Ecto neural progenitor cell (in vitro differentiated cells): ENCODE data around the gene KCTD5.
A peak's percentile ranks its signal among the peaks of the same experiment; 100 is the strongest.

ENCODE experiments used
- DNase-seq: peaks from one replicate; pipeline ENCODE4 v3.0.0-alpha.2; 2018; ENCODE audit warnings: low spot score

KCTD5 gene

GRCh38 chr16:2752035-2752849 lies 69.9 kb downstream of the KCTD5 start, which contains the start of gene SRRM2:
TSS of gene SRRM2 (plus strand) at chr16:2752638. CDS start at chr16:2756365, 3,727 bp downstream.
- peak; percentile 98 for DNase-seq

- DNase-seq, result peak; percentile 93
Observed at GRCh38 chr16:2752850-2753732, 70.8 kb downstream of the KCTD5 start.

- DNase-seq, result no peak
Observed at GRCh38 chr16:2753733-2754020, 71.4 kb downstream of the KCTD5 start.

GRCh38 chr16:2755158-2755557 lies 72.8 kb downstream of the KCTD5 start:
- no peak for DNase-seq

GRCh38 chr16:2756288-2757015 lies 74.1 kb downstream of the KCTD5 start:
- DNase-seq, result no peak

- no peak for DNase-seq
Observed at GRCh38 chr16:2757344-2757743, 75.0 kb downstream of the KCTD5 start.
